Measurements from ENCODE around the gene REXO4. TPM values are rescaled to one million over a fixed set of nuclear protein-coding genes. Genes with fewer than 3 reads are reported as not detected.

Gene REXO4
- total and polyA plus RNA-seq, 2 experiments from 2014 or later, result 31.1 to 36.3 TPM

DNA sequence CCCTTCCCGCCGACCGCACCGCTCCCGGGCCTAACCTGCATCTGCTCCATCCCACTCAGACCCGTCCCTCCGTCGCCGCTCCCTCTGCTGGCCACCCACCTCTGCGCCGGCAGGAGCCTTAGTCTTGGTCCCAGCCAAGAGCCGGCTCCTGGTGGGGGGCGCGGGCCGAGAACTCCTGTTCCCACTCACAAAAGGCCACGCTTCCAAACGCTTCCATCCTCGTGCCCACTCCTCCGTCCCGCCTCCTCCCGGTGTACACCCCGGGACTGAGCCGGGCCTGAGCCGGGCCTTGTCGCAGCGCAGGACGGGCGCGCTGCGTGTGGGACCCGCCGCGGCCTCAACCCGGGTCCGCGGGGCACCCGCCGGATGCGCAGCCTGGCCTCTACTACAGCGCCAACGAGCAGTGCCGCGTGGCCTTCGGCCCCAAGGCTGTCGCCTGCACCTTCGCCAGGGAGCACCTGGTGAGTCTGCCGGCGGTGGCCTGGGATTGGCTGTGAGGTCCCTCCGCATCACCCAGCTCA, 11.9 kb upstream of the REXO4 start:
- peak overlapping the region; percentile 67 for H3K4me3 Mint-ChIP-seq
- Histone ChIP-seq H2AFZ (peak overlapping the region; percentile 93), H3K4me2 (peak overlapping the region; percentile 80)

DNA sequence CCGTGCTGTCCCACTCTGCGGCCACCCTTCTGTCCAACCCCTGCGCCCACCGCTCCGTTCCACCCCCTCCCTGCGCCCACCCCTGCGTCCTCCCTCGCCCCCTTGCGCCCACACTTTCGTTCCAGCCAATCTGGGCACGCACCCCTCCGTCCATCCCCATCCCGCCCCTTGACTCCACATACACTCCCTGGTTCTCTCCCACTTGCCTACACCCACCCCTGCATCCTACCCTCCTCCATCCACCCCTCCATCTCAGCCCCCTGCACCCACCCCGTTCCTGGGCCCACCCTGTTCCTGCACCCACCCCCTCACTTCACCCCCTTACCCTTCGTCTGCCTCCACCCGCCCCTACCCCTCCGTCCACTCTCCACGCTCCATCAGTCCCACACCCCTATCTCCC, 11.4 kb upstream of the REXO4 start:
- no peak overlapping the region; the same call in 1 of the 2 replicates for H2AFZ ChIP-seq
- H3K79me2 ChIP-seq (replicated peaks; ENCODE audit: insufficient read depth), result no peaks in the 10 kb centered on the region
- ATAC-seq (peak; percentile 29), DNase-seq (ENCODE audit: low spot score) (peak; percentile 80)
- peaks cover 6% of the 10 kb centered on the region for H3K27me3 ChIP-seq (ENCODE audit: insufficient read depth)
- no peaks in the 10 kb centered on the region for H3K36me3 ChIP-seq (ENCODE audit: insufficient read depth)
- peaks cover 7% of the 10 kb centered on the region; the same call in 2 of the 3 replicates for H3K4me1 Mint-ChIP-seq
- H3K27me3 Mint-ChIP-seq (ENCODE audit: insufficient read depth, low read depth, poor library complexity), result peaks cover 18% of the 10 kb centered on the region
- no peak overlapping the region for H3K27ac Mint-ChIP-seq
- H3K9me3 Mint-ChIP-seq, result peaks cover 15% of the 10 kb centered on the region; the same call in 2 of the 3 replicates
- H3K36me3 Mint-ChIP-seq (ENCODE audit: low read depth), result peaks cover 13% of the 10 kb centered on the region
- peak overlapping the region; percentile 67; the same call in 2 of the 3 replicates for H3K4me3 Mint-ChIP-seq
- H3K4me2 ChIP-seq, result peak overlapping the region; percentile 80
- peaks cover 4% of the 10 kb centered on the region; the same call in 1 of the 2 replicates for H3K4me1 ChIP-seq (ENCODE audit: insufficient read depth)
- TF ChIP-seq EZH2phosphoT487 (IDR thresholded peaks at IDR 0.05; ENCODE audit: unreplicated experiment), result no peak
- peaks cover 6% of the 10 kb centered on the region for H3F3A ChIP-seq (replicated peaks; ENCODE audit: low read depth)
- no peak overlapping the region for H3K27ac ChIP-seq (ENCODE audit: low read depth)
- H4K20me1 ChIP-seq (replicated peaks; ENCODE audit: insufficient read depth), result no peaks in the 10 kb centered on the region
- H3K4me3 ChIP-seq, result peak overlapping the region; percentile 70
- H3K9me2 ChIP-seq (ENCODE audit: insufficient read depth), result no peaks in the 10 kb centered on the region

More for the DNA sequence above, 11.9 kb upstream of the REXO4 start:
- Mint-ChIP-seq H3K9me3 (peaks cover 15% of the 10 kb centered on the region; the same call in 2 of the 3 replicates), H3K27me3 (ENCODE audit: insufficient read depth, low read depth, poor library complexity) (peaks cover 20% of the 10 kb centered on the region), H3K36me3 (ENCODE audit: low read depth) (peaks cover 13% of the 10 kb centered on the region), H3K27ac (no peak overlapping the region), H3K4me1 (peaks cover 7% of the 10 kb centered on the region; the same call in 2 of the 3 replicates)
- H3K27me3 ChIP-seq (ENCODE audit: insufficient read depth), result peaks cover 6% of the 10 kb centered on the region
- TF ChIP-seq ZNF114 (CRISPR knock-in tag; IDR thresholded peaks at IDR 0.05) (no peak), POLR2AphosphoS5 (IDR thresholded peaks at IDR 0.05; ENCODE audit: low read depth) (peak; percentile 38), CTCF (conservative IDR thresholded peaks at IDR 0.05; ENCODE audit: low read depth in 2 of 2) (peak; percentile 59 to 66), STAT1 (IDR thresholded peaks at IDR 0.05; ENCODE audit: unreplicated experiment) (no peak)
- H3K4me1 ChIP-seq (ENCODE audit: insufficient read depth), result peaks cover 4% of the 10 kb centered on the region; the same call in 1 of the 2 replicates
- DNase-seq (ENCODE audit: low spot score) (peak; percentile 92), ATAC-seq (peak; percentile 82)
- H3K36me3 ChIP-seq (ENCODE audit: insufficient read depth), result no peaks in the 10 kb centered on the region
- H3F3A ChIP-seq (replicated peaks; ENCODE audit: low read depth), result peaks cover 6% of the 10 kb centered on the region
- no peaks in the 10 kb centered on the region for H3K9me2 ChIP-seq (ENCODE audit: insufficient read depth)
- H3K4me3 ChIP-seq, result peak overlapping the region; percentile 70
- no peaks in the 10 kb centered on the region for H3K79me2 ChIP-seq (replicated peaks; ENCODE audit: insufficient read depth)
- no peak overlapping the region for H3K27ac ChIP-seq (ENCODE audit: low read depth)
- no peaks in the 10 kb centered on the region for H4K20me1 ChIP-seq (replicated peaks; ENCODE audit: insufficient read depth)

DNA sequence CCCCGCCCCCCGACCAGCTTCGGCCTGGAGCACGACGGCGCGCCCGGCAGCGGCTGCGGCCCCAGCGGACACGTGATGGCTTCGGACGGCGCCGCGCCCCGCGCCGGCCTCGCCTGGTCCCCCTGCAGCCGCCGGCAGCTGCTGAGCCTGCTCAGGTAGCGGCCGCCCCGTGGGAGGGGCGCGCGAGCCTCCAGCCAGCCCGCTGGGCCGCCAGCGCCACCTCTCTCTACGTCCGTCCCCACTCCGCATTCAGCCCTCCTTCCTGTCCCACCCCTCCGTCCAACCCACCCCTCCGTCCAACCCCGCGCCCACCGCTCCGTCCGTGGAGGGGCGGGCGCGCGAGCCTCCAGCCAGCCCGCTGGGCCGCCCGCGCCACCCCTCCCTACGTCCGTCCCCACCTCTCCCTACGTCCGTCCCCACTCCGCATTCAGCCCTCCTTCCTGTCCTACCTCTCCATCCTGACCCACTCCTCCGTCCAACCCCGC, 10.8 kb upstream of the REXO4 start:
- Histone ChIP-seq H3K79me2 (replicated peaks; ENCODE audit: insufficient read depth) (no peaks in the 10 kb centered on the region), H3K4me3 (peak overlapping the region; percentile 70; the same call in 1 of the 2 replicates), H3K27ac (ENCODE audit: low read depth) (no peak overlapping the region), H3K4me1 (ENCODE audit: insufficient read depth) (peaks cover 4% of the 10 kb centered on the region; the same call in 1 of the 2 replicates), H4K20me1 (replicated peaks; ENCODE audit: insufficient read depth) (no peaks in the 10 kb centered on the region), H3K9me2 (ENCODE audit: insufficient read depth) (no peaks in the 10 kb centered on the region), H3K36me3 (ENCODE audit: insufficient read depth) (no peaks in the 10 kb centered on the region), H2AFZ (no peak overlapping the region), H3F3A (replicated peaks; ENCODE audit: low read depth) (peaks cover 6% of the 10 kb centered on the region), H3K4me2 (no peak overlapping the region; the same call in 1 of the 2 replicates), H3K27me3 (ENCODE audit: insufficient read depth) (peaks cover 6% of the 10 kb centered on the region)
- Mint-ChIP-seq H3K27me3 (ENCODE audit: insufficient read depth, low read depth, poor library complexity) (peaks cover 18% of the 10 kb centered on the region), H3K4me3 (peak overlapping the region; percentile 67; the same call in 2 of the 3 replicates), H3K36me3 (ENCODE audit: low read depth) (peaks cover 13% of the 10 kb centered on the region), H3K9me3 (peaks cover 15% of the 10 kb centered on the region; the same call in 2 of the 3 replicates), H3K4me1 (peaks cover 7% of the 10 kb centered on the region; the same call in 2 of the 3 replicates), H3K27ac (no peak overlapping the region)
- DNase-seq (ENCODE audit: low spot score), result peak; percentile 85
- ATAC-seq, result peak; percentile 64
- TF ChIP-seq JUNB (IDR thresholded peaks at IDR 0.05; ENCODE audit: unreplicated experiment) (no peak), ZNF331 (CRISPR knock-in tag; IDR thresholded peaks at IDR 0.05; ENCODE audit: low read depth) (no peak), POLR2AphosphoS5 (IDR thresholded peaks at IDR 0.05; ENCODE audit: low read depth) (0 out of 2 replicates have a peak, but pooled peaks have one; percentile 19)

All from GM23338 (cell line).